Stimulated activated memory B cell treated with anti-CD40 and anti-IgM and Interleukin-4, amounts not matched to agents 10 μg/mL and 1 μg/mL and 100 μg/mL, for 72 hours (primary cell): ENCODE measurements around the gene MRPL10.
A peak's percentile ranks its signal among the peaks of the same experiment; 100 is the strongest.

Source experiments
- ATAC-seq: fragments of 150-1000 bp; cut with Tn5 transposase; 2 replicates; pipeline ENCODE4 v1.10.0; 2021
- H3K27ac Mint-ChIP-seq: one replicate; pipeline ENCODE4 v1.8.0; 2022; ENCODE audit warnings: mild to moderate bottlenecking, mixed read lengths
- H3K27me3 Mint-ChIP-seq: one replicate; pipeline ENCODE4 v1.8.0; 2022; ENCODE audit warnings: mixed read lengths
- H3K36me3 Mint-ChIP-seq: one replicate; pipeline ENCODE4 v1.8.0; 2022; ENCODE audit warnings: mixed read lengths
- H3K4me1 Mint-ChIP-seq: one replicate; pipeline ENCODE4 v1.8.0; 2022; ENCODE audit warnings: mixed read lengths
- H3K4me3 Mint-ChIP-seq: one replicate; pipeline ENCODE4 v1.8.0; 2022; ENCODE audit warnings: mild to moderate bottlenecking, moderate library complexity, mixed read lengths
- H3K9me3 Mint-ChIP-seq: one replicate; pipeline ENCODE4 v1.8.0; 2022; ENCODE audit warnings: mixed read lengths

Gene MRPL10

DNA sequence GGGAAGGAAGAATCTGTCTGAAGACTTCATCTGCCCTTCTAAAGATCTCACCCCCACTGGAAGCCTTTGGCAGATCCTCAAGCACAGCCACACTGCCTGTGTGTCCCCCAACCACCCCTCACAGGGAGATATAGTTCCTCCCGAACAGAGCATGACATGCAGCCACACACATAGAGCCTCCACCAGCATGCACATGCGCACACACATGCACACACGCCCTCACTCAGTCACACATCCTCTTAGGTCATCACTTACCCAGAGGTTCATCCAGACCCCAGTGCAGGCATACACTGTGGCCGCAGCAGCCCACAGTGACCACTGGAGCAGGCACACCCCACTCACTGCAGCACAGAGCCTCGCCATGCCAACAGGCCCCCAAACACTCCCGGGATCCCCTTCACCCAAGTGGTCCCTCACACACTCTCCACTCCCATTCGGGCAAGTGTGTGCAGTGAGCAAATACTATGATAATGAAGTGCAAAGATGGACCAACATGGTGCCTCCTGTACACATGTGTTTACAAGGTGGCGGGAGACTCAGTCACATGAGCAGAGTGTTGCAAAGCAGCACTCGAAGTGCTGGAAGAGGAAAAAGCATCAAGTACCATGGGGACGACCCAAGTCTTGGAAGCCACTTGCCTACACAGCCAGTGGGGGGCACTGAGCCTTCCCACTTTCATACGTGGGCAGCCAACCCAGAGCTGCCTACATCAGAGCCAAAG, 36.6 kb upstream of the MRPL10 start:
- H3K4me3 Mint-ChIP-seq, result no peak overlapping the region
- peaks cover 54% of the 10 kb centered on the region for H3K27me3 Mint-ChIP-seq
- no peak for ATAC-seq
- no peak overlapping the region for H3K27ac Mint-ChIP-seq
- no peaks in the 10 kb centered on the region for H3K9me3 Mint-ChIP-seq
- no peaks in the 10 kb centered on the region for H3K36me3 Mint-ChIP-seq
- peaks cover 14% of the 10 kb centered on the region for H3K4me1 Mint-ChIP-seq

DNA sequence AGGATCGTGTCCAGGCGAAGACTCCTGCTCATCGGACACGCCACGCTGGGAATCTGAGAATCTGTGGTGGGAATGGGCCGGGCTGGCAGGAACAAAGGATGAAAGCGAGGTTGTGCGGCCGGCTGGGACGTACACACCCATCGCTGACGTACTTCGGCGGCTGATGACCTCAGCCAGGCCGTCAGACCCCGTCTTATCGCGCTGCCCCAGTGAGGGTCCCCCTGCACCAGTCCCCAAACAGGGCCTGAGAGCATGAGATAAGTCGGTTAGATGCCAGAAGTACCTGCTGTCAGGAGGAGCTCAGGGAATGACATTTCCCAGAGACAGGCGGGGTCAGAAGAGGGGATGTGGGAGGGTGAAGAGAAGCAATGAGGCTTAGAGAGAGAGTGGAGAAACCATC, 35.6 kb upstream of the MRPL10 start:
- no peaks in the 10 kb centered on the region for H3K36me3 Mint-ChIP-seq
- peaks cover 44% of the 10 kb centered on the region for H3K27me3 Mint-ChIP-seq
- H3K27ac Mint-ChIP-seq, result no peak overlapping the region
- no peaks in the 10 kb centered on the region for H3K9me3 Mint-ChIP-seq
- H3K4me1 Mint-ChIP-seq, result peaks cover 6% of the 10 kb centered on the region
- no peak for ATAC-seq
- H3K4me3 Mint-ChIP-seq, result no peak overlapping the region

DNA sequence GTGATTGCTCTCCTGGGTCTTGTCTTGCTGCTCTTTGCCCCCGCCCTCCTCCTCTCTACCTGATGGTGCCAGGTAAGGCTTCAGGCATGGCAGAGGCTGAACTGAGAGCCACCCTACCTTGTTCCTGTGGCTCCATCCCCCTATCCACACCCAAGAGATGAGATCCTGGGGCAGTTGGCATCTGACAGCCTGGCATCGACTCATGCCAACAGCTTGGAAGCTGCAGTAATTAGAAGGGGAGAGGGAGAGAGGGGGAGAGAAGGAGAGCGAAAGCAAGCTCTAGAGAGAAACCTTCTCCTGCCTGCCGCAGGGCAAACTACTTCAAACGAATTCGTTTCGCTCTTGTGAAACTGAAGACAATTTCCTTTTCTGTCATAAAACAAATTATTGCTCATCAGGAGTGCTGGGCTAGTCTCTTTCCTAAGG, 33.5 kb upstream of the MRPL10 start:
- ATAC-seq, result no peak
- Mint-ChIP-seq H3K4me3 (no peak overlapping the region), H3K27ac (no peak overlapping the region), H3K36me3 (no peaks in the 10 kb centered on the region), H3K9me3 (no peaks in the 10 kb centered on the region), H3K4me1 (no peaks in the 10 kb centered on the region), H3K27me3 (peaks cover 40% of the 10 kb centered on the region)

DNA sequence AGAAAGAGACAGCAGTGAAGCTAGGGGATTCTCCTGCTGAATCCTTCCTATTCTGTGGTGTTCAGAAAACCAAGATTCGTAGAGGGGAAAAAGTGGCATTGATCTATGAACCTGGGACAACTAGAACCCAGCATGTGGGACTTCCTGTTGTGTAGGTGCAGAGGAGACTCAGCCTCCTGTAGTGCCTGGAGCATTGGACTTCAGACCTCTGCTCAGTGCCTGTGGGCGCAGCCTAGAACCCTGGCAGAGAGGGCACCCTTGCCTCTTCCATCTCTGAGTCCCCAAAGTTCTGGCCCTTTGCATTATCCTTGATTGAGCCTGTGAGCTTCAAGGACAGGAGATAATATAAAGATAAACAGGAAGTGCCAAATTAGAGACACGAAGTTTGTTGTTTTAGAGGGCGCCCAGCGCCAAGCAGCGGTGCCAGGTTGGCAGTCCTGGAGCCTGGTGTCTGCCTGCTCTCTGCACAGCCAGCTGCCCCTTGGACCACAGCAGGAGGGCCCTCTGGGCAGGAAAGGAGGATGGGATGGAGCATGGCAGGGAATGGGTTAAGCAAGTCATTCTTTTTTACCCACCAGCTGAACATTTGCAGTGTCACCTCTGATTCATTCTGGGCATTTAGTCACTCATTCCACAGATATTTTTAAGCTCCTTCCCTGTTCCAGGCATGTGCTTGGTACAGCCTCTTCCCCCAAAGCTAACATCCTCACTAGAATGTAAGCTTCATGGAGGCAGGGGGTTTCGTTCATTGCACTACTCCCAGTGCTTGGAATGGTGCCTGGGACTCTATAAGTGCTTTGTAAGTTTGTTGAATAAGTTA, 31.5 kb upstream of the MRPL10 start:
- no peaks in the 10 kb centered on the region for H3K4me1 Mint-ChIP-seq
- peaks cover 39% of the 10 kb centered on the region for H3K27me3 Mint-ChIP-seq
- H3K4me3 Mint-ChIP-seq, result no peak overlapping the region
- no peak for ATAC-seq
- H3K27ac Mint-ChIP-seq, result no peak overlapping the region
- H3K36me3 Mint-ChIP-seq, result no peaks in the 10 kb centered on the region
- no peaks in the 10 kb centered on the region for H3K9me3 Mint-ChIP-seq

DNA sequence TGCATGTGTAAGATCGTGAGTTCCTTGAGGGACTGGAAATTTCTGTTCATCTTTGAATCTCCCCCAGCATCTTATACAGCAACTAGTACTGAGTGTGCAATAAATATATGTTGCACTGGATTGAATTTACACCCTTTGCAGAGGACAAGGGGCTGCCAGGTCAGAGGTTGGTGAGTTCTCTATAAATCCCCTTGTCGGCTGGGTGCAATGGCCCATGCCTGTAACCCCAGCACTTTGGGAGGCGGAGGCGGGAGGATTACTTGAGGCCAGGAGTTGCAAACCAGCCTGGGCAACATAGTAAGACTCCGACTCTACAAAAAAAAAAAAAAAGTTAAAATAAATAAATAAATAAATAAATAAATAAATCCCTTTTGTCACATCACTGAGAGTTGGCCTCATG, 29.0 kb upstream of the MRPL10 start:
- H3K4me3 Mint-ChIP-seq, result no peak overlapping the region
- no peak overlapping the region for H3K27ac Mint-ChIP-seq
- H3K36me3 Mint-ChIP-seq, result no peaks in the 10 kb centered on the region
- H3K27me3 Mint-ChIP-seq, result peaks cover 45% of the 10 kb centered on the region
- no peak for ATAC-seq
- no peaks in the 10 kb centered on the region for H3K4me1 Mint-ChIP-seq
- H3K9me3 Mint-ChIP-seq, result no peaks in the 10 kb centered on the region

DNA sequence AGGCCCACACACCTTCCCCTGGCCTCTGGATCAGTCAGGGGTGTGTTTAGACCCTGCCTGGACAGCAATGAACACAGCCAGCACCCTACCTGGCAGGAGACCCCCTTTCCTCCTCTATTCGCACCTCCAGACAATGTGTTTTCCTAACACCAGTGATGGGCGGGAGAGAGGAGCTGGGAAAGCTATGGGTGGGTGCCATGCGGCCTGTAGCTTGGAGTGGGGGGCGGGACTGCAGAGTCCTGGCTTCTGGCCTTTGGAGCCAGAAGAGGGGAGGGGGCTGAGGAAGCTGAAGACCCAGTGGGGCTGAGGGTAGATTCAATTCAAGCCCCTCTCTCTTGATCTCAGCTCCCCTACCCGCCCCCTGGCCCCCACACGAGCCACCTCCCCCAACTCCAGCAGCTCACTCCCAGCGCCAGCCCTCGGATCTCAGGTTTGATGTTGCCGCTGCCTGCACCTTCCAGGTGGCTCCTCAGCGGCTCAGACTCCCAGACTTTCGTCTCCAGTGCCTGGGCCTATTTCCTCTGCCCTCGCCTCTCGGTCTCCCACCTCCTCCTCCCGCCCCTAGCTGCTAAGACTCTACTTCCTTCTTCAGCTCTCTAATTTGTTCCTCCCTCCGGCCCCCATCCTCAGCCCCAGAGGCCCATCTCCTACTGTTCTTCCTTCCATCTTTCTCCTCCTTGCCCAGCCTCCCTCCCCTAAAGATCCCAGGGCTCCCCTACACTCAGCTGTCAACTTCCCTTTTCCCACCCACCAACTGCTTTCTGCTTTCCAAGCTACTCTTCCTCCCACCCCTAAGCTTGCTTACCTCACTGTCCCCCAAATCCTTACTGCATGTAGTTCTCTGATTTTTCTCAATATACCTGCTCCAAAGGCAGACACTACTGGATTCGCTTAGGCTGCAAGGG, 26.5 kb upstream of the MRPL10 start:
- Mint-ChIP-seq H3K4me1 (no peaks in the 10 kb centered on the region), H3K9me3 (no peaks in the 10 kb centered on the region), H3K4me3 (no peak overlapping the region), H3K27ac (no peak overlapping the region), H3K27me3 (peaks cover 67% of the 10 kb centered on the region), H3K36me3 (no peaks in the 10 kb centered on the region)
- ATAC-seq, result no peak

DNA sequence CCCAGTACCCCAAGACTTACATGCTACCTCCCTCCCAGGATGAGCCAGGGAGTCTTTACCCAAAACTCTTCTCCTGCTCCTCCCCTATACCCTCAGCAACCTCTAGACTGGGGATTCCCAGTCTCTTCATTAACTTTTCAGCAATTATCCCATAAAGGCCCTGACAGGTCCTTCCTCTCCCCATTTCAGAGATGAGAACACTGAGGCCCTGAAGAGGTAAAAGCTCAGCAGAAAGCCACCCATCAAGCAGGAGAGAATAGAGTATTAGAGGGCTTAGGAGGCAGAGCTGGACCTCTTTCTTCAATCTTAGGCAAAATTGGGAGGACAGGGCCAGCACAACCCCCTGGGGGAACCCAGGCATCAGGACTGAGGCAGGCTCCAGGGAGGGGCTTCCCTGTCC, 25.5 kb upstream of the MRPL10 start:
- ATAC-seq, result no peak
- H3K27ac Mint-ChIP-seq, result no peak overlapping the region
- H3K4me3 Mint-ChIP-seq, result no peak overlapping the region
- no peaks in the 10 kb centered on the region for H3K9me3 Mint-ChIP-seq
- H3K36me3 Mint-ChIP-seq, result no peaks in the 10 kb centered on the region
- H3K27me3 Mint-ChIP-seq, result peaks cover 76% of the 10 kb centered on the region
- peaks cover 9% of the 10 kb centered on the region for H3K4me1 Mint-ChIP-seq

DNA sequence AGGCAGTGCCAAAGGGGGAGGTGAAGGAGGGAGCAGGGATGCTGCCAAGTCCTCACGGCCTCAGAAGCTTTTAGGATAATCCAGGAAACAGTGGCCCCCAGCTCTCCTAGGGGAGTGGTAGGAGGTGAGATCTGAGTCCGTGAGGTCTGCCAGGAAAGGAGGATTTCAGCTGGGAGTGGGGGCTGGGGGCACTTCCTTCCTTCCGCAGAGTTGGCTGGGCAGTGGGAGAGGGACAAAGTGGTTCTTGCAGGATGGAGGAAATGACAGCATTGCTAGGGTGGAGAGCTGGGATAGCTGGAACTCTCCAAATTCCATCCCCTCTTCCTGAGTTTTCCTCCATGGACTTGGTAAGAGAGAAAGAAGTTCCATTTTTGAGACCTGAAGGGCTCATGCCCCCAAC, 24.4 kb upstream of the MRPL10 start:
- no peak for ATAC-seq
- H3K27me3 Mint-ChIP-seq, result peaks cover 81% of the 10 kb centered on the region

DNA sequence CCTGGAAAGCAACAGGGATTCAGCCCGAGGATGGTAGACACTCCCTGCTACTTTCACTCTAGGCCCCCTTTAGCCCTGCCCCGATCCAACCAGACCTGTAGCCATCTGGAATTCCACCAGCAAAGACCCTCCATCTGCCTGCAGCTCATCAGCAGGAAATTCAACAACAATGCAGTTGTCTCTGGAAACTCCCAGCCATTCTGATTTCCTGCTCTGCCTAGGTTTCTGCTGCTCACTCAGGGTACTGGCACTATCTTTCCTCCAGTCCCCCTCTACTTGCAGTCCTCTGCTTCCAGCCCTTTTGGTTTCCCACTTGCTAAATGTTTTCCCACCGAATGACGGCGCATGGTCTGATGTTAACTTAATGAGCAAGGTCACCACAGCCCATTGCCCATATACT, 22.3 kb upstream of the MRPL10 start:
- Mint-ChIP-seq H3K4me3 (no peak overlapping the region), H3K27me3 (peaks cover 81% of the 10 kb centered on the region)

More for the DNA sequence above, 24.4 kb upstream of the MRPL10 start:
- Mint-ChIP-seq H3K9me3 (no peaks in the 10 kb centered on the region), H3K36me3 (no peaks in the 10 kb centered on the region), H3K4me1 (peaks cover 14% of the 10 kb centered on the region), H3K27ac (no peak overlapping the region), H3K4me3 (no peak overlapping the region)

DNA sequence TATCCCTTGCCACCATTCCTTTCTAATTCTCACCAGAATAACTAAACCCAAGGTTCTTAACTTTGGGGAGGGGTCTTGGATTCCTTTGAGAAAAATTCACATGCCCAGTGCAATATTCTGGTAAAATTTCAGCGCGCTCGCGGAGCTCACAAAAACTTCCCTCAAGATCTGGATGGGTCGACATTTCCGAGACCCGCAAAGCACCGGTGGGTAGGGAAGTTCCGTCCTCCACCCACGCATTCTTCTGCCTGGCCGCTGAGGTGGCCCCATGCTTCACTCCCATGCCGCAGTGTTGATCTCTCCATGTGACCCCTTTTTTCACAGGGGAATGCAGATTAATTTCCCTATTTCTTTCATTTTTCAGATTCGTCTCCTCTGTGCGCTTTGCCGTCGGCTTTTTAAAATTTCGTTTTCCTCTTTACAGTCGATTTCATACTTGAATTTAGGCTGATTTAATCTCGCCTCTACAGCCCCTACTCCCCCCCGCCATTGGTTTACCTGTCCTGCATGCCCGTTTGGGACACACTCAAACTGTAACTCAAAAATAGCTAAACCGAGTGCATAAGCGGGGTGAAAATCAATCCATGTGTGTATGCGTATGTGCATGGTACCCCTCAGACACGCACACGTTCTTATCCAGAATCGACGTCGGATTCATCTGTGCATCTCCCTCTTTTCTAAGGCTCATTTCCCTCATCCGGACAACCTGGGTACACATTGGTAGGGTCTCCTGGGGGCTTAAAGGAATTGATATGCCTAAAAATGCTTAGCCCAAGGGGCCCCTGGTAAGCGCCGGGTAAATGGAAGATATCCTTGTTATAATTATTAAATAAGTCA, 21.0 kb upstream of the MRPL10 start:
- Mint-ChIP-seq H3K27me3 (peaks cover 88% of the 10 kb centered on the region), H3K4me3 (peak overlapping the region; percentile 61)

More for the DNA sequence above, 22.3 kb upstream of the MRPL10 start:
- Mint-ChIP-seq H3K9me3 (no peaks in the 10 kb centered on the region), H3K4me1 (peaks cover 20% of the 10 kb centered on the region), H3K27ac (no peak overlapping the region), H3K36me3 (no peaks in the 10 kb centered on the region)
- ATAC-seq, result no peak

DNA sequence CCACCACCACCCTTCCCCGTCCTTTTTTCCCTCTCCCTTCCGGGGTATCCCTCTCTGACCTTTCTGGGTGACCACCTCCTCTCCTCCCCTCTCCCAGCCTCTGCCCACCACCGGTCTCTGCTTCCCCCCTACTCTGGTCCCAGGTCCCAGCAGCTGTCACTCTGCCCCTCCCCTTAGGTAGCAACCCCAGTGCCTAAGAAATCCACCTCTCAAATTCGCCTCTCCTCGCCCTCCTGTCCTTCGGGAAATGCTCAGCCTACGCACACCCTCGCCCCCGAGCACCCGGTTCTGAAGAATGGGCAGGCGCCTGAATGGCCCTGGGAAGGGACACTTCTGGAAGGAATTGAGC, 20.4 kb upstream of the MRPL10 start:
- peaks cover 26% of the 10 kb centered on the region for H3K4me1 Mint-ChIP-seq
- peaks cover 88% of the 10 kb centered on the region for H3K27me3 Mint-ChIP-seq
- H3K27ac Mint-ChIP-seq, result no peak overlapping the region
- H3K36me3 Mint-ChIP-seq, result no peaks in the 10 kb centered on the region
- no peaks in the 10 kb centered on the region for H3K9me3 Mint-ChIP-seq
- peak overlapping the region; percentile 61 for H3K4me3 Mint-ChIP-seq
- no peak for ATAC-seq

More for the DNA sequence above, 21.0 kb upstream of the MRPL10 start:
- no peak for ATAC-seq
- H3K4me1 Mint-ChIP-seq, result peaks cover 21% of the 10 kb centered on the region
- H3K27ac Mint-ChIP-seq, result no peak overlapping the region
- no peaks in the 10 kb centered on the region for H3K9me3 Mint-ChIP-seq
- no peaks in the 10 kb centered on the region for H3K36me3 Mint-ChIP-seq

DNA sequence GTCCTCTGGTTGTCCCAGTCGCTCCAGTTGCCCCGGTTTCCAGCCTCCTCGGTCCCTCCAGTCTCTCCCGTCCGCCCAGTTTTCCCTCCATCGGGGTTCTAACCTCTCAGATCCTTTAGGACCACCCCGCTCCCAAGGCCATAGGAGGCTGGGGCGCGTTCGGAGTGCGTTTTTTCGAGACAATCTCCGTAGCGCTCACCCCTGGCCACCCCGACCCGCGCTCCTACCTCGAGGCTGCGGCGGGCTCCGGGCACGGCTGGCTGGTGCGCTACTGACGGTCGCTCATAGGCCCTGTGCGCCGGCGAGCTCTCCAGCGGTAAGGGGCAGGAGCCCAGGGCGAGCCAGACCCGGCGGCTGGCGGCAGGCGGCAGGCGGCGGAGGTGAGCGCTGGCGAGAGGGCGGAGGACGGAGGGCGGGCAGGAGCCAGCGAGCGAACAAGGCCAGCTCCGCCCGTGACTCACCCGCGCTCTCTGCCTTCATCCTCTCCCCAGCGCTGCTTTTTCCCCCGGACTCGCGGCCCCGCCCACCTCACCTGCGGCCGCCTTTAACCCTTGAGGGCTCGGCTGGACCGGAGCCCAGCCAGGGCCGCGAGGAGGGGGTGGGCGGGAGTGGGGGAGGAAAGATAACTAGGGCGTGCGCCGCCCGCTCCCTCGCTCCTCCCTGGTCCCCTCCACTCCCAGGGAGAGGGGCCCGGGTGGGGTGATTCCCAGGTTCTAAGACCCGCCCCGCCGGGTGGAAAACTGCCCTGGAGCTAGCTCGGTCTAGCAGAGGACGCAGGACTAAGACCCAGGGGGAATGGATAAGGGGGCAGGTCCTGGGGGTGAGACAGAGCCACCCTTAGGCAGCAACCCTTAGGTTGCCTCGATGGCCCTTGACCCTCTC, 19.6 kb upstream of the MRPL10 start, which contains the start of gene SP6:
Gene SP6 (minus strand): TSS at position 472 of the 882 bp plus-strand sequence. CDS start 2,734 bp downstream, outside the sequence.
- Mint-ChIP-seq H3K4me3 (peak within 1 kb of the TSS; percentile 61), H3K36me3 (no peaks in the 10 kb centered on the region), H3K27ac (no peak within 1 kb of the TSS), H3K4me1 (peaks cover 31% of the 10 kb centered on the region), H3K9me3 (no peaks in the 10 kb centered on the region), H3K27me3 (peaks cover 88% of the 10 kb centered on the region)
- ATAC-seq, result peak; percentile 78

DNA sequence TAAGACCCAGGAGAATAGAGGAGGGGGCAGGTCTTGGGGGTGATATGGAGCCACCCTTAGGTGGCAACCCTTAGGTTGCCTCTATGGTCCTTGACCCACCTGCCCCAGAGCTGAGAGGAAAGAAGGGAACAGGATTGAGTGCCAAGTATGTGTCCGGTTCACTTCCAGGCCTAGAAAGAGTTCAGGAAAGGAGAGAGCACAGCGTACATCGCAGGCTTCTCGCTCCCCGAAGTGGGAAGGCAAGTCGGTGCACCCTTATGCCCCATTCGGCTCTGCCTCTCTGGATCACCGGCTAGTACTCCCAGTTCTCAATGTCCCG, 19.0 kb upstream of the MRPL10 start:
- H3K9me3 Mint-ChIP-seq, result no peaks in the 10 kb centered on the region
- H3K4me3 Mint-ChIP-seq, result peak overlapping the region; percentile 45
- no peaks in the 10 kb centered on the region for H3K36me3 Mint-ChIP-seq
- peaks cover 88% of the 10 kb centered on the region for H3K27me3 Mint-ChIP-seq
- peaks cover 31% of the 10 kb centered on the region for H3K4me1 Mint-ChIP-seq
- no peak overlapping the region for H3K27ac Mint-ChIP-seq
- ATAC-seq, result no peak

DNA sequence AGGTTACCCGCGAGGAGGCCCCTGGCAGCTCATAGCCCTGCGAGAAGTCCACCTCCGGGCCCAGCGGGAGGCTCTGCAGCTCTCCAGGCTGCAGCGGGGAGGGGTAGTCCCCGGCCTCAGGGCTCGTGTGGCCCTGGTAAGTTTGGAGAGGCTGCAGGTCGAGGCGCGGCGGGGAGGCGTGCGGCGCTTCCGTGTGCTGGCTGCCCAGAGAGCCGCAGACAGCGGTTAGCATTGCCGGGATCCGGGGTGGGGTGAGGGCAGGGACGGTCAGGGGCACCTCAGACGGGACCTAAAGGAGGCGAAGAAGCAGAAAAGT, 16.8 kb upstream of the MRPL10 start:
- Mint-ChIP-seq H3K9me3 (no peaks in the 10 kb centered on the region), H3K4me3 (no peak overlapping the region), H3K27ac (no peak overlapping the region), H3K4me1 (peaks cover 32% of the 10 kb centered on the region), H3K27me3 (peaks cover 86% of the 10 kb centered on the region), H3K36me3 (no peaks in the 10 kb centered on the region)
- ATAC-seq, result no peak
